ENCODE measurements around the gene C1orf35. TPM values are rescaled to one million over a fixed set of nuclear protein-coding genes. Genes with fewer than 3 reads are reported as not detected.

The C1orf35 gene
- polyA plus RNA-seq, 3 donors: 20.8 to 26.1 (median 23.3) TPM

GRCh38 chr1:228096416-228097332, 6.5 kb downstream of the C1orf35 start:
- DNase-seq: no peak

- DNase-seq: no peak
These were observed 7.2 kb downstream of the C1orf35 start for GRCh38 chr1:228095938-228096337.

- no peak for DNase-seq
These were observed 8.0 kb downstream of the C1orf35 start for GRCh38 chr1:228095161-228095560.

GRCh38 chr1:228094432-228095016, 8.6 kb downstream of the C1orf35 start:
- DNase-seq: no peak

- no peak for DNase-seq
These were observed 9.8 kb downstream of the C1orf35 start for GRCh38 chr1:228093050-228093906.

GRCh38 chr1:228092342-228093049, 10.6 kb downstream of the C1orf35 start:
- DNase-seq: no peak

GRCh38 chr1:228091084-228091483, 12.0 kb downstream of the C1orf35 start:
- DNase-seq: no peak

GRCh38 chr1:228090613-228091081, 12.5 kb downstream of the C1orf35 start:
- no peak for DNase-seq

GRCh38 chr1:228089519-228090380, 13.4 kb downstream of the C1orf35 start:
- DNase-seq: no peak

GRCh38 chr1:228088586-228089498, 14.3 kb downstream of the C1orf35 start:
- DNase-seq: no peak

- no peak for DNase-seq
These were observed 15.3 kb downstream of the C1orf35 start for GRCh38 chr1:228087771-228088251.

GRCh38 chr1:228085287-228085951, 17.7 kb downstream of the C1orf35 start:
- no peak for DNase-seq

GRCh38 chr1:228084797-228085196, 18.3 kb downstream of the C1orf35 start:
- no peak for DNase-seq

GRCh38 chr1:228084325-228084724, 18.8 kb downstream of the C1orf35 start:
- no peak for DNase-seq

GRCh38 chr1:228083871-228084278, 19.2 kb downstream of the C1orf35 start:
- no peak for DNase-seq

- DNase-seq: no peak
These were observed 19.9 kb downstream of the C1orf35 start for GRCh38 chr1:228082918-228083870.

GRCh38 chr1:228082214-228082917, 20.8 kb downstream of the C1orf35 start, which contains the start of gene ARF1:
ARF1 (plus strand) TSS chr1:228082708; CDS start chr1:228097115, 14,407 bp downstream.
- DNase-seq: peak; percentile 91
